GM23338 (cell line): Measurements from ENCODE around the gene ZNF581.

Source experiments
- ETS1 ChIP-seq: IDR thresholded peaks from 2 replicates; pipeline ENCODE4 v1.6.1; 2016; ENCODE audit warnings: antibody characterized with exemption
- EZH2 ChIP-seq: fragments of 200-600 bp; sonication (generic); IDR thresholded peaks from one replicate; pipeline ENCODE4 v1.8.0; 2017; ENCODE audit warnings: antibody characterized with exemption, mild to moderate bottlenecking, low read depth; ENCODE audit not compliant: unreplicated experiment
- POLR2AphosphoS5 ChIP-seq: IDR thresholded peaks from 2 replicates; pipeline ENCODE4 v1.6.1; 2016; ENCODE audit warnings: antibody characterized with exemption, low read depth
- TF ChIP-seq, protein P1 (sequence below), 2 experiments: fragments of 200-600 bp in 1 of 2; sonication (generic) in 1 of 2; conservative IDR thresholded peaks; 2 replicates each; pipeline versions ENCODE4 v1.5.1 to v1.6.1; 2016 to 2017; ENCODE audit warnings: antibody characterized with exemption in 2 of 2, low read depth in 2 of 2, mild to moderate bottlenecking in 2 of 2, moderate library complexity in 1 of 2
- TF ChIP-seq, protein P2 (sequence below): IDR thresholded peaks from one replicate; pipeline ENCODE4 v1.6.1; 2018; ENCODE audit warnings: antibody characterized with exemption; ENCODE audit not compliant: unreplicated experiment

DNA sequence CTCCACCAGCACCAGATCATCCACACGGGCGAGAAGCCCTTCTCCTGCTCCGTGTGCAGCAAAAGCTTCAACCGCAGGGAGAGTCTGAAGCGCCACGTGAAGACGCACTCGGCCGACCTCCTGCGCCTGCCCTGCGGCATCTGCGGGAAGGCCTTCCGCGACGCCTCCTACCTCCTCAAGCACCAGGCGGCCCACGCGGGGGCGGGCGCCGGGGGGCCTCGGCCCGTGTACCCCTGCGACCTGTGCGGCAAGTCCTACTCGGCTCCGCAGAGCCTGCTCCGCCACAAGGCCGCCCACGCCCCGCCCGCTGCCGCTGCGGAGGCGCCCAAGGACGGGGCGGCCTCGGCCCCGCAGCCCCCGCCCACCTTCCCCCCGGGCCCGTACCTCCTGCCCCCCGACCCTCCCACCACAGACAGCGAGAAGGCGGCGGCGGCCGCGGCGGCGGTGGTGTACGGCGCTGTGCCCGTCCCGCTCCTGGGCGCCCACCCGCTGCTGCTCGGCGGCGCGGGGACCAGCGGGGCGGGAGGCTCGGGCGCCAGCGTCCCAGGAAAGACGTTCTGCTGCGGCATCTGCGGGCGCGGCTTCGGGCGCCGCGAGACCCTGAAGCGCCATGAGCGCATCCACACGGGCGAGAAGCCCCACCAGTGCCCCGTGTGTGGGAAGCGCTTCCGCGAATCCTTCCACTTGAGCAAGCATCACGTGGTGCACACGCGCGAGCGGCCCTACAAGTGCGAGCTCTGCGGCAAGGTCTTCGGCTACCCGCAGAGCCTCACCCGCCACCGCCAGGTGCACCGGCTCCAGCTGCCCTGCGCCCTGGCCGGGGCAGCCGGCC lies 28.5 kb upstream of the ZNF581 start:
- TF ChIP-seq, protein P1, sequence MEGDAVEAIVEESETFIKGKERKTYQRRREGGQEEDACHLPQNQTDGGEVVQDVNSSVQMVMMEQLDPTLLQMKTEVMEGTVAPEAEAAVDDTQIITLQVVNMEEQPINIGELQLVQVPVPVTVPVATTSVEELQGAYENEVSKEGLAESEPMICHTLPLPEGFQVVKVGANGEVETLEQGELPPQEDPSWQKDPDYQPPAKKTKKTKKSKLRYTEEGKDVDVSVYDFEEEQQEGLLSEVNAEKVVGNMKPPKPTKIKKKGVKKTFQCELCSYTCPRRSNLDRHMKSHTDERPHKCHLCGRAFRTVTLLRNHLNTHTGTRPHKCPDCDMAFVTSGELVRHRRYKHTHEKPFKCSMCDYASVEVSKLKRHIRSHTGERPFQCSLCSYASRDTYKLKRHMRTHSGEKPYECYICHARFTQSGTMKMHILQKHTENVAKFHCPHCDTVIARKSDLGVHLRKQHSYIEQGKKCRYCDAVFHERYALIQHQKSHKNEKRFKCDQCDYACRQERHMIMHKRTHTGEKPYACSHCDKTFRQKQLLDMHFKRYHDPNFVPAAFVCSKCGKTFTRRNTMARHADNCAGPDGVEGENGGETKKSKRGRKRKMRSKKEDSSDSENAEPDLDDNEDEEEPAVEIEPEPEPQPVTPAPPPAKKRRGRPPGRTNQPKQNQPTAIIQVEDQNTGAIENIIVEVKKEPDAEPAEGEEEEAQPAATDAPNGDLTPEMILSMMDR (conservative IDR thresholded peaks at IDR 0.05; ENCODE audit: low read depth in 2 of 2) = no peak
- TF ChIP-seq EZH2 (no peak), POLR2AphosphoS5 (no peak), ETS1 (no peak)
- TF ChIP-seq, protein P2, sequence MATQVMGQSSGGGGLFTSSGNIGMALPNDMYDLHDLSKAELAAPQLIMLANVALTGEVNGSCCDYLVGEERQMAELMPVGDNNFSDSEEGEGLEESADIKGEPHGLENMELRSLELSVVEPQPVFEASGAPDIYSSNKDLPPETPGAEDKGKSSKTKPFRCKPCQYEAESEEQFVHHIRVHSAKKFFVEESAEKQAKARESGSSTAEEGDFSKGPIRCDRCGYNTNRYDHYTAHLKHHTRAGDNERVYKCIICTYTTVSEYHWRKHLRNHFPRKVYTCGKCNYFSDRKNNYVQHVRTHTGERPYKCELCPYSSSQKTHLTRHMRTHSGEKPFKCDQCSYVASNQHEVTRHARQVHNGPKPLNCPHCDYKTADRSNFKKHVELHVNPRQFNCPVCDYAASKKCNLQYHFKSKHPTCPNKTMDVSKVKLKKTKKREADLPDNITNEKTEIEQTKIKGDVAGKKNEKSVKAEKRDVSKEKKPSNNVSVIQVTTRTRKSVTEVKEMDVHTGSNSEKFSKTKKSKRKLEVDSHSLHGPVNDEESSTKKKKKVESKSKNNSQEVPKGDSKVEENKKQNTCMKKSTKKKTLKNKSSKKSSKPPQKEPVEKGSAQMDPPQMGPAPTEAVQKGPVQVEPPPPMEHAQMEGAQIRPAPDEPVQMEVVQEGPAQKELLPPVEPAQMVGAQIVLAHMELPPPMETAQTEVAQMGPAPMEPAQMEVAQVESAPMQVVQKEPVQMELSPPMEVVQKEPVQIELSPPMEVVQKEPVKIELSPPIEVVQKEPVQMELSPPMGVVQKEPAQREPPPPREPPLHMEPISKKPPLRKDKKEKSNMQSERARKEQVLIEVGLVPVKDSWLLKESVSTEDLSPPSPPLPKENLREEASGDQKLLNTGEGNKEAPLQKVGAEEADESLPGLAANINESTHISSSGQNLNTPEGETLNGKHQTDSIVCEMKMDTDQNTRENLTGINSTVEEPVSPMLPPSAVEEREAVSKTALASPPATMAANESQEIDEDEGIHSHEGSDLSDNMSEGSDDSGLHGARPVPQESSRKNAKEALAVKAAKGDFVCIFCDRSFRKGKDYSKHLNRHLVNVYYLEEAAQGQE = no peak
